Ovary (tissue), 9 donors: ENCODE measurements around the gene ERGIC2. TPM values are rescaled to one million over a fixed set of nuclear protein-coding genes. Genes with fewer than 3 reads are reported as not detected.

ENCODE experiments used
- DNase-seq, 5 donors: peaks; one replicate each; pipeline ENCODE4 v3.0.0-alpha.2; 2019 to 2020
- H3K27ac ChIP-seq, 2 donors: fragments of 200-600 bp; one replicate each; pipeline versions ENCODE4 v1.5.1 to v1.8.0; 2019 to 2022
- H3K27me3 ChIP-seq: fragments of 200-600 bp; one replicate; pipeline ENCODE4 v1.8.0; 2022
- H3K36me3 ChIP-seq: fragments of 200-600 bp; sonication (generic); one replicate; pipeline ENCODE4 v1.5.1; 2019
- H3K4me1 ChIP-seq: one replicate; pipeline ENCODE4 v1.8.1; 2013; ENCODE audit warnings: mild to moderate bottlenecking, moderate library complexity; ENCODE audit not compliant: insufficient read depth
- H3K4me3 ChIP-seq: fragments of 200-600 bp; sonication (generic); one replicate; pipeline ENCODE4 v1.5.1; 2017
- H3K9me3 ChIP-seq, 2 donors: fragments of 200-600 bp in 1 of 2; sonication (generic) in 1 of 2; one replicate each; pipeline versions ENCODE4 v1.5.1 to v1.8.1; 2013 to 2019; ENCODE audit warnings: mild to moderate bottlenecking in 1 of 2, moderate library complexity in 1 of 2
- EP300 ChIP-seq: sonication (generic); formaldehyde crosslinking; IDR thresholded peaks from one replicate; pipeline ENCODE4 v1.6.1; 2017; ENCODE audit warnings: antibody characterized with exemption
- POLR2A ChIP-seq: fragments of 450-650 bp; IDR thresholded peaks from one replicate; pipeline ENCODE4 v1.6.1; 2017; ENCODE audit warnings: antibody characterized with exemption, mild to moderate bottlenecking, moderate library complexity
- WGBS, 3 donors: extraction: QIAGEN DNeasy Blood & Tissue Kit in 1 of 3; methylation state at CpG; one replicate each; pipeline versions ENCODE4 v1.1.5 to v1.1.7; 2013 to 2017; 5-methylcytosine and 5-hydroxymethylcytosine counted together
- intact Hi-C, 4 donors: fragments of 100-400 bp; cut with DNase I; formaldehyde crosslinking; loops; one replicate each; pipeline versions ENCODE4 v1.11.0 to v1.15.1; 2022 to 2023
- polyA plus RNA-seq, 2 donors: library from polyadenylated mRNA; stranded (reverse); fragments of 200-250 nt in 1 of 2; fragments of 350-450 nt in 1 of 2; fragmentation: Illumina TruSeq in 1 of 2; extraction: RNeasy Lipid Tissue Mini Kit (QIAGEN cat#74804) in 1 of 2; gene quantifications; one replicate each; pipeline ENCODE4 v1.2.3, GENCODE V29; 2013 to 2014
- total RNA-seq, 7 donors: library from RNA; depleted of rRNA in 2 of 7; stranded (reverse); fragments of >200 nt in 2 of 7; fragmentation: NEBNext Ultra II Directional in 3 of 7; extraction: Animal tissue kit (Norgen Biotek cat#: 25700) in 3 of 7; gene quantifications; one replicate each; pipeline versions ENCODE4 v1.1.0 to v1.2.4, GENCODE V29; 2016 to 2023
- TF ChIP-seq, protein P1 (sequence below), 3 donors: fragments of 450-650 bp in 2 of 3; fragments of 200-600 bp in 1 of 3; IDR thresholded peaks; one replicate each; pipeline versions ENCODE4 v1.5.1 to v1.8.0; 2016 to 2022; ENCODE audit warnings: antibody characterized with exemption in 3 of 3, mild to moderate bottlenecking in 1 of 3
- donor health status: DM: no; HTN: no; CAD: no; lungs with moderate emphysema.
- donor health status: DM: no; HTN: no; CAD: no.
- donor health status: Bipolar disorder and iron deficiency.
- donor health status: DM: yes; HTN: yes; CAD: no.
- donor health status: DM: no; HTN: no; CAD: no.
- donor health status: DM: yes; HTN: yes; CAD: no.

Gene ERGIC2
- total and polyA plus RNA-seq, 9 donors, result 21.3 to 75.1 (median 53.6) TPM

DNA sequence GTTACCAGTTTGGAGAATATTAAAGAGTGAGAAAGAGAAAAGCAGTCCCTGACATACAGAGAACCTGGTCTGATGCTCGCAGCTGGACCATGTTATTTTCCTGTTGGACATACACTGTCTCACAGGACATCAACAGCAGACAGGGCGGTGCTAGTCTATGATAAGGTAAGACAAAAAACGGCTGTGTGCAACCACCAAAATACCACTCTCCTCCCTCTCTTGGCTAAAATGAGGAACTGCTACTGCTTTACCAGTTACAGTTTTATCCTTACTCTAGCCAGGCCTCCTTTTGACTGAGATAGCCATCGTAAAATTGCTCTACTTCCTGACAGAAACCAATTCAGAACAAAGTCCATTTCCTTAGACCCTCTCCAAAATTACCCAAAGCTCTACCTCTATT is 47.0 kb upstream of the ERGIC2 start:
- H3K9me3 ChIP-seq, result no peaks in the 10 kb centered on the region
- DNase-seq, result no peak
- 49 to 69% (median 58%) methylated on average over 4 of the region's 4 CpGs for WGBS, 3 donors
- no peak overlapping the region for H3K27ac ChIP-seq
- H3K36me3 ChIP-seq, result no peaks in the 10 kb centered on the region
- no peak overlapping the region for H3K4me3 ChIP-seq
- intact Hi-C loops, result no loop called here
- TF ChIP-seq EP300 (no peak), POLR2A (no peak)
- TF ChIP-seq, protein P1, sequence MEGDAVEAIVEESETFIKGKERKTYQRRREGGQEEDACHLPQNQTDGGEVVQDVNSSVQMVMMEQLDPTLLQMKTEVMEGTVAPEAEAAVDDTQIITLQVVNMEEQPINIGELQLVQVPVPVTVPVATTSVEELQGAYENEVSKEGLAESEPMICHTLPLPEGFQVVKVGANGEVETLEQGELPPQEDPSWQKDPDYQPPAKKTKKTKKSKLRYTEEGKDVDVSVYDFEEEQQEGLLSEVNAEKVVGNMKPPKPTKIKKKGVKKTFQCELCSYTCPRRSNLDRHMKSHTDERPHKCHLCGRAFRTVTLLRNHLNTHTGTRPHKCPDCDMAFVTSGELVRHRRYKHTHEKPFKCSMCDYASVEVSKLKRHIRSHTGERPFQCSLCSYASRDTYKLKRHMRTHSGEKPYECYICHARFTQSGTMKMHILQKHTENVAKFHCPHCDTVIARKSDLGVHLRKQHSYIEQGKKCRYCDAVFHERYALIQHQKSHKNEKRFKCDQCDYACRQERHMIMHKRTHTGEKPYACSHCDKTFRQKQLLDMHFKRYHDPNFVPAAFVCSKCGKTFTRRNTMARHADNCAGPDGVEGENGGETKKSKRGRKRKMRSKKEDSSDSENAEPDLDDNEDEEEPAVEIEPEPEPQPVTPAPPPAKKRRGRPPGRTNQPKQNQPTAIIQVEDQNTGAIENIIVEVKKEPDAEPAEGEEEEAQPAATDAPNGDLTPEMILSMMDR (IDR thresholded peaks at IDR 0.05), result no peak
- no peaks in the 10 kb centered on the region for H3K4me1 ChIP-seq
- no peaks in the 10 kb centered on the region for H3K27me3 ChIP-seq

DNA sequence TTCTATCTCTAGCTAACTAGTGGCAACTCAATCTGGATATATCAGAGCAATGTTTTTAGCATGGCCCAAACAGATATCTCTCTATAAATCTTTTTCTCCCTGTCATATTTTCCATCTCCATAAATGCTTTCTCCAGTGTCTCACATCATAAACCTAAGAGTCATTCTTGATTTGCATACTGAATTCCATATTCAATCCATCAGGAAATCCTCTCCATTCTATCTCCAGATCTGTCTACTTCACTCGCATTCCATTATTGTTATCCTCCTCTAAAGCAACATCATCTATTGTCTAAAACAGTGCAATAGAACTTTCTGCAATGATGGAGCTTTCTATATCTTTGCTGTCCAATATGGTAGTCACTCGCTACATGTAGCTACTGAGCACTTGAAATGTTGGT is 45.5 kb upstream of the ERGIC2 start:
- WGBS, 3 donors, result 89 to 95% (median 94%) methylated on average over 2 of the region's 2 CpGs
- Histone ChIP-seq H3K4me3 (no peak overlapping the region), H3K36me3 (no peaks in the 10 kb centered on the region), H3K27me3 (no peaks in the 10 kb centered on the region), H3K27ac (no peak overlapping the region), H3K4me1 (no peaks in the 10 kb centered on the region), H3K9me3 (no peaks in the 10 kb centered on the region)
- intact Hi-C loops, result no loop called here
- no peak for TF ChIP-seq POLR2A
- TF ChIP-seq, protein P1 (IDR thresholded peaks at IDR 0.05), result no peak
- no peak for DNase-seq

DNA sequence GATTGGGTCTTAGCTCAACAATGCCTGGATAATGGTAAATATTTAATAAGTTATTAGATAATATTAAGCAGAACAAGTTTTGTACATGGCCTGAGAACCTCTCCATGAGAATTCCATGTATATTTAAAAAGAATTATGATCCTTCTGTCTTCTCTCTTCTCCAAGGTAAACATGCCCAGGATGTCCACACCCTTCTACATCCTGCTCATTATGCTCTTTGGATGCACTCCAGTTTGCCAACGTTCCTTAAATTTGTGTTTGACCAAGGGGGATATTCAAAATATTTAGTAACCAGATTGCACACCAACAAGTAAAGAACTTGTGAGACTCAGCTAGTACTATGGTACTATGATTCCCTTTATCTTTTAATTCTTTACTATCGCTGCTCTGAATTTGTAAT is 44.8 kb upstream of the ERGIC2 start:
- Histone ChIP-seq H3K36me3 (no peaks in the 10 kb centered on the region), H3K27ac (no peak overlapping the region), H3K4me3 (no peak overlapping the region), H3K27me3 (no peaks in the 10 kb centered on the region), H3K9me3 (no peaks in the 10 kb centered on the region), H3K4me1 (no peaks in the 10 kb centered on the region)
- DNase-seq, result no peak
- TF ChIP-seq, protein P1 (IDR thresholded peaks at IDR 0.05), result no peak
- no peak for TF ChIP-seq EP300
- TF ChIP-seq POLR2A, result no peak
- intact Hi-C loops, result no loop called here
- WGBS, 3 donors, result 58 to 64% (median 62%) methylated on average over 2 of the region's 2 CpGs

DNA sequence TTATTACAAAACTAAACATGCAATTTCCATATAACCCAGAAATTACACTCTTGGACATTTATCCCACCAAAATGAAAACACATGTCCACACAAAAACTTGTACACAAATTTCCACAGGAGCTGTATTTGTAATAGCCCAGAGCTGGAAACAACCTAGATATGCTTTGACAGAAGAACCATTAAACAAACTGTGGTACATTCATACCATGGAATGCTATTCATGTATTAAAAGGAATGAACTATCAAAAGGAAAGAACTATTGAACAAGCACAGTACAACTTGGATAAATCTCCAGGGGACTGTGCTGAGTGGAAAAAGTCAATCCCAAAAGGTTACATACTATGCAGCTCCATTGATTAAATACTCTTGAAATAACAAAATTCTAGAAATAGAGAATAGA is 35.8 kb upstream of the ERGIC2 start:
- TF ChIP-seq POLR2A (no peak), EP300 (no peak)
- TF ChIP-seq, protein P1 (IDR thresholded peaks at IDR 0.05), result no peak
- Histone ChIP-seq H3K27ac (no peak overlapping the region), H3K4me3 (no peak overlapping the region), H3K4me1 (no peaks in the 10 kb centered on the region), H3K9me3 (no peaks in the 10 kb centered on the region), H3K27me3 (no peaks in the 10 kb centered on the region), H3K36me3 (no peaks in the 10 kb centered on the region)
- DNase-seq, result no peak
- intact Hi-C loops, result no loop called here

DNA sequence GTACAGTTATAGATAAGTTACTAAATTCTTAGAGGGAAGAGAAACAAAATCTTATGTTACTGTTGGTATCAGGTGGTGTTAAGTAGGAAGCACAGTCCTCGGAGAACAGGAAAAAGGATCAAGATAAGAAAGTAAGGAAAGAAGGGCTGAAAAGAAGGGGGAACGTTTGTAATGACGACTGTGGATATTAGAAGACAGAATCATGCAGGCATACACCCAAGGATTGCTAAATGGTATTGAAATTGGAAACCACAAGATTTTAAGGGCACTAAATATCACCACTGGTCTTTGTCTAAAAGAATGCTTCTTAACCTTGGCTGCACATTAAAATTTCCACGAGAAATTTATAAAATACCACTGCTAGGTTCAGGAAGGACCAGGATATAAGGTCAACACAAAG is 34.1 kb upstream of the ERGIC2 start:
- H3K27me3 ChIP-seq, result no peaks in the 10 kb centered on the region
- intact Hi-C loops, result no loop called here
- no peak for DNase-seq
- WGBS, 3 donors, result 50 to 63% (median 54%) methylated on average over 4 of the region's 4 CpGs
- no peaks in the 10 kb centered on the region for H3K9me3 ChIP-seq
- H3K4me3 ChIP-seq, result no peak overlapping the region
- no peaks in the 10 kb centered on the region for H3K36me3 ChIP-seq
- TF ChIP-seq POLR2A, result no peak
- TF ChIP-seq EP300, result no peak
- TF ChIP-seq, protein P1 (IDR thresholded peaks at IDR 0.05), result no peak
- no peak overlapping the region for H3K27ac ChIP-seq
- no peaks in the 10 kb centered on the region for H3K4me1 ChIP-seq
